Measurements from ENCODE around the gene TARS1. TPM values are rescaled to one million over a fixed set of nuclear protein-coding genes. Genes with fewer than 3 reads are reported as not detected.

Gene TARS1
- total RNA-seq, 1 donor from 2014 or later = 163 TPM

GRCh38 chr5:33465120-33465519 is 24.4 kb downstream of the TARS1 start:
- Mint-ChIP-seq H3K27ac (ENCODE audit: unreplicated experiment) (no peak overlapping the region), H3K4me1 (ENCODE audit: unreplicated experiment) (no peaks in the 10 kb centered on the region), H3K27me3 (ENCODE audit: unreplicated experiment) (peaks cover 2% of the 10 kb centered on the region), H3K4me3 (ENCODE audit: unreplicated experiment) (no peak overlapping the region), H3K9me3 (ENCODE audit: unreplicated experiment) (no peaks in the 10 kb centered on the region), H3K36me3 (ENCODE audit: low read depth, unreplicated experiment) (peaks cover 37% of the 10 kb centered on the region)
- no peak for TF ChIP-seq CTCF (IDR thresholded peaks at IDR 0.05; ENCODE audit: unreplicated experiment)
- no peak for DNase-seq (ENCODE audit: low spot score)

- no peak for TF ChIP-seq CTCF (IDR thresholded peaks at IDR 0.05; ENCODE audit: unreplicated experiment)
- Mint-ChIP-seq H3K27me3 (ENCODE audit: unreplicated experiment) (peaks cover 5% of the 10 kb centered on the region), H3K4me3 (ENCODE audit: unreplicated experiment) (no peak overlapping the region), H3K36me3 (ENCODE audit: low read depth, unreplicated experiment) (peaks cover 41% of the 10 kb centered on the region), H3K9me3 (ENCODE audit: unreplicated experiment) (no peaks in the 10 kb centered on the region), H3K4me1 (ENCODE audit: unreplicated experiment) (no peaks in the 10 kb centered on the region), H3K27ac (ENCODE audit: unreplicated experiment) (no peak overlapping the region)
- no peak for DNase-seq (ENCODE audit: low spot score)
Measured at GRCh38 chr5:33468775-33469435, 28.1 kb downstream of the TARS1 start.

- no peaks in the 10 kb centered on the region for H3K9me3 Mint-ChIP-seq (ENCODE audit: unreplicated experiment)
- peaks cover 51% of the 10 kb centered on the region for H3K36me3 Mint-ChIP-seq (ENCODE audit: low read depth, unreplicated experiment)
- DNase-seq (ENCODE audit: low spot score) = no peak
- peaks cover 5% of the 10 kb centered on the region for H3K27me3 Mint-ChIP-seq (ENCODE audit: unreplicated experiment)
- H3K27ac Mint-ChIP-seq (ENCODE audit: unreplicated experiment) = no peak overlapping the region
- no peak for TF ChIP-seq CTCF (IDR thresholded peaks at IDR 0.05; ENCODE audit: unreplicated experiment)
- H3K4me3 Mint-ChIP-seq (ENCODE audit: unreplicated experiment) = no peak overlapping the region
- no peaks in the 10 kb centered on the region for H3K4me1 Mint-ChIP-seq (ENCODE audit: unreplicated experiment)
Measured at GRCh38 chr5:33470544-33470943, 29.8 kb downstream of the TARS1 start.

GRCh38 chr5:33472805-33473409 is 32.1 kb downstream of the TARS1 start:
- no peak for DNase-seq (ENCODE audit: low spot score)
- Mint-ChIP-seq H3K36me3 (ENCODE audit: low read depth, unreplicated experiment) (peaks cover 60% of the 10 kb centered on the region), H3K27ac (ENCODE audit: unreplicated experiment) (no peak overlapping the region), H3K27me3 (ENCODE audit: unreplicated experiment) (peaks cover 5% of the 10 kb centered on the region), H3K4me3 (ENCODE audit: unreplicated experiment) (no peak overlapping the region), H3K9me3 (ENCODE audit: unreplicated experiment) (no peaks in the 10 kb centered on the region), H3K4me1 (ENCODE audit: unreplicated experiment) (no peaks in the 10 kb centered on the region)
- no peak for TF ChIP-seq CTCF (IDR thresholded peaks at IDR 0.05; ENCODE audit: unreplicated experiment)

- Mint-ChIP-seq H3K9me3 (ENCODE audit: unreplicated experiment) (no peaks in the 10 kb centered on the region), H3K4me1 (ENCODE audit: unreplicated experiment) (no peaks in the 10 kb centered on the region), H3K27me3 (ENCODE audit: unreplicated experiment) (peaks cover 5% of the 10 kb centered on the region), H3K4me3 (ENCODE audit: unreplicated experiment) (no peak overlapping the region), H3K27ac (ENCODE audit: unreplicated experiment) (no peak overlapping the region), H3K36me3 (ENCODE audit: low read depth, unreplicated experiment) (peaks cover 57% of the 10 kb centered on the region)
- DNase-seq (ENCODE audit: low spot score) = no peak
- no peak for TF ChIP-seq CTCF (IDR thresholded peaks at IDR 0.05; ENCODE audit: unreplicated experiment)
Measured at GRCh38 chr5:33474004-33474403, 33.2 kb downstream of the TARS1 start.
